NCI-H2171 (cell line): ENCODE data around the gene MANF.

ENCODE experiments used
- DNase-seq: peaks from one replicate; lab custom pipeline; 2025; lab: John Stamatoyannopoulos, UW

MANF gene

DNA sequence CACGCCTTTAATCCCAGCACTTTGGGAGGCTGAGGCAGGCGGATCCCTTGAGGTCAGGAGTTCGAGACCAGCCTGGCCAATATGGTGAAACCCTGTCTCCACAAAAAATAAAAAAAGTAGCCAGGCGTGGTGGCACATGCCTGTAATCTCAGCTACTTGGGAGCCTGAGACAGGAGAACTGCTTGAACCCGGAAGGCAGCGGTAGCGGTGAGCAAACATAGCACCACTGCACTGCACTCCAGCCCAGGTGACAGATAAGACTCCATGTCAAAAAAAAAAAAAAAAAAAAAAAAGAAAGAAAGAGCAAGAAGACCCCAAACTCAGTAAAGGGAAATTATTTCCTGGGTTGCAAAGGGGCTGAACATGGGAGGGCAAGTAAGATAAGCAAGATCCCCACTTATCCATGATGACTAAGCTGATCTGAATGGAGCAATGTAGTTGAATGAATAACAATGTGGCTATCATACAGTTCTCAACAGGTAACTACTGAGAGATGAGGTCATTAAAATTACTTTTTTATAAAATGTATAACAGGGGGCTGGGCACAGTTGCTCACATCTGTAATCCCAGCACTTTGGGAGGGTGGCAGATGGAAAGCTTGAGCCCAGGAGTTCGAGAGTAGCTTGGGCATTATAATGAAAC is 52.0 kb downstream of the MANF start:
- no peak for DNase-seq
